Activated naive CD8-positive, alpha-beta T cell (primary cell): ENCODE results near the gene CD34.
A peak's percentile ranks its signal among the peaks of the same experiment; 100 is the strongest.

Source experiments
- H3K27ac Mint-ChIP-seq: one replicate; pipeline ENCODE4 v1.8.0; 2021; ENCODE audit warnings: mixed read lengths
- H3K27me3 Mint-ChIP-seq: one replicate; pipeline ENCODE4 v1.8.0; 2021; ENCODE audit warnings: mixed read lengths
- H3K36me3 Mint-ChIP-seq: one replicate; pipeline ENCODE4 v1.8.0; 2021; ENCODE audit warnings: mixed read lengths
- H3K4me1 Mint-ChIP-seq: one replicate; pipeline ENCODE4 v1.8.0; 2021; ENCODE audit warnings: low read depth, mixed read lengths
- H3K4me3 Mint-ChIP-seq: one replicate; pipeline ENCODE4 v1.8.0; 2021; ENCODE audit warnings: mild to moderate bottlenecking, mixed read lengths
- H3K9me3 Mint-ChIP-seq: one replicate; pipeline ENCODE4 v1.8.0; 2021; ENCODE audit warnings: low read depth, mixed read lengths

CD34 gene

GRCh38 chr1:207910591-207911354 is at the start of gene CD34:
CD34 (minus strand) TSS chr1:207911125; CDS start chr1:207911080, 45 bp downstream.
- H3K27ac Mint-ChIP-seq: peak within 1 kb of the TSS; percentile 58
- peak within 1 kb of the TSS; percentile 72 for H3K4me3 Mint-ChIP-seq
- peaks cover 31% of the 10 kb centered on the region for H3K27me3 Mint-ChIP-seq
- H3K9me3 Mint-ChIP-seq: no peaks in the 10 kb centered on the region
- peaks cover 15% of the 10 kb centered on the region for H3K4me1 Mint-ChIP-seq
- H3K36me3 Mint-ChIP-seq: no peaks in the 10 kb centered on the region

GRCh38 chr1:207960346-207960745 is 49.4 kb upstream of the CD34 start:
- Mint-ChIP-seq H3K9me3 (no peaks in the 10 kb centered on the region), H3K27ac (no peak overlapping the region), H3K27me3 (peaks cover 20% of the 10 kb centered on the region), H3K4me1 (peaks cover 9% of the 10 kb centered on the region), H3K4me3 (peak overlapping the region; percentile 76), H3K36me3 (peaks cover 2% of the 10 kb centered on the region)

- no peaks in the 10 kb centered on the region for H3K9me3 Mint-ChIP-seq
- H3K4me1 Mint-ChIP-seq: peaks cover 9% of the 10 kb centered on the region
- H3K27me3 Mint-ChIP-seq: peaks cover 20% of the 10 kb centered on the region
- peak overlapping the region; percentile 76 for H3K4me3 Mint-ChIP-seq
- peaks cover 2% of the 10 kb centered on the region for H3K36me3 Mint-ChIP-seq
- no peak overlapping the region for H3K27ac Mint-ChIP-seq
Observed at GRCh38 chr1:207959910-207960309, 49.0 kb upstream of the CD34 start.

GRCh38 chr1:207959141-207959825 is 48.4 kb upstream of the CD34 start:
- H3K36me3 Mint-ChIP-seq: peaks cover 2% of the 10 kb centered on the region
- no peaks in the 10 kb centered on the region for H3K9me3 Mint-ChIP-seq
- H3K4me3 Mint-ChIP-seq: peak overlapping the region; percentile 76
- H3K27ac Mint-ChIP-seq: no peak overlapping the region
- H3K27me3 Mint-ChIP-seq: peaks cover 21% of the 10 kb centered on the region
- H3K4me1 Mint-ChIP-seq: peaks cover 9% of the 10 kb centered on the region

GRCh38 chr1:207958376-207959139 is 47.6 kb upstream of the CD34 start:
- peaks cover 23% of the 10 kb centered on the region for H3K27me3 Mint-ChIP-seq
- peaks cover 9% of the 10 kb centered on the region for H3K4me1 Mint-ChIP-seq
- H3K4me3 Mint-ChIP-seq: peak overlapping the region; percentile 49
- peaks cover 2% of the 10 kb centered on the region for H3K36me3 Mint-ChIP-seq
- H3K9me3 Mint-ChIP-seq: no peaks in the 10 kb centered on the region
- H3K27ac Mint-ChIP-seq: no peak overlapping the region

GRCh38 chr1:207956986-207957385 is 46.1 kb upstream of the CD34 start:
- peaks cover 2% of the 10 kb centered on the region for H3K4me1 Mint-ChIP-seq
- peaks cover 2% of the 10 kb centered on the region for H3K36me3 Mint-ChIP-seq
- H3K4me3 Mint-ChIP-seq: no peak overlapping the region
- H3K27me3 Mint-ChIP-seq: peaks cover 23% of the 10 kb centered on the region
- H3K9me3 Mint-ChIP-seq: no peaks in the 10 kb centered on the region
- H3K27ac Mint-ChIP-seq: no peak overlapping the region

- peaks cover 2% of the 10 kb centered on the region for H3K36me3 Mint-ChIP-seq
- H3K9me3 Mint-ChIP-seq: no peaks in the 10 kb centered on the region
- no peaks in the 10 kb centered on the region for H3K4me1 Mint-ChIP-seq
- no peak overlapping the region for H3K4me3 Mint-ChIP-seq
- H3K27ac Mint-ChIP-seq: no peak overlapping the region
- peaks cover 17% of the 10 kb centered on the region for H3K27me3 Mint-ChIP-seq
Observed at GRCh38 chr1:207954104-207954503, 43.2 kb upstream of the CD34 start.

GRCh38 chr1:207952617-207953542 is 42.0 kb upstream of the CD34 start:
- Mint-ChIP-seq H3K9me3 (no peaks in the 10 kb centered on the region), H3K27ac (no peak overlapping the region), H3K4me3 (no peak overlapping the region), H3K27me3 (peaks cover 12% of the 10 kb centered on the region), H3K36me3 (peaks cover 2% of the 10 kb centered on the region), H3K4me1 (no peaks in the 10 kb centered on the region)

- no peak overlapping the region for H3K27ac Mint-ChIP-seq
- H3K4me3 Mint-ChIP-seq: no peak overlapping the region
Observed at GRCh38 chr1:207951652-207952051, 40.7 kb upstream of the CD34 start.

GRCh38 chr1:207950750-207951149 is 39.8 kb upstream of the CD34 start:
- Mint-ChIP-seq H3K27me3 (peaks cover 3% of the 10 kb centered on the region), H3K27ac (no peak overlapping the region), H3K4me3 (no peak overlapping the region), H3K9me3 (no peaks in the 10 kb centered on the region), H3K4me1 (no peaks in the 10 kb centered on the region), H3K36me3 (no peaks in the 10 kb centered on the region)

More at GRCh38 chr1:207951652-207952051, 40.7 kb upstream of the CD34 start:
- peaks cover 4% of the 10 kb centered on the region for H3K27me3 Mint-ChIP-seq
- no peaks in the 10 kb centered on the region for H3K4me1 Mint-ChIP-seq
- no peaks in the 10 kb centered on the region for H3K9me3 Mint-ChIP-seq
- H3K36me3 Mint-ChIP-seq: no peaks in the 10 kb centered on the region

GRCh38 chr1:207949571-207950195 is 38.8 kb upstream of the CD34 start:
- Mint-ChIP-seq H3K9me3 (no peaks in the 10 kb centered on the region), H3K36me3 (no peaks in the 10 kb centered on the region), H3K27ac (no peak overlapping the region), H3K27me3 (peaks cover 3% of the 10 kb centered on the region), H3K4me1 (no peaks in the 10 kb centered on the region), H3K4me3 (no peak overlapping the region)

GRCh38 chr1:207948536-207949250 is 37.8 kb upstream of the CD34 start:
- Mint-ChIP-seq H3K36me3 (no peaks in the 10 kb centered on the region), H3K4me1 (no peaks in the 10 kb centered on the region), H3K9me3 (no peaks in the 10 kb centered on the region), H3K27ac (no peak overlapping the region), H3K4me3 (no peak overlapping the region), H3K27me3 (peaks cover 1% of the 10 kb centered on the region)

GRCh38 chr1:207946756-207947155 is 35.8 kb upstream of the CD34 start:
- H3K27ac Mint-ChIP-seq: no peak overlapping the region
- no peaks in the 10 kb centered on the region for H3K4me1 Mint-ChIP-seq

More at GRCh38 chr1:207946756-207947155, 35.8 kb upstream of the CD34 start:
- H3K4me3 Mint-ChIP-seq: no peak overlapping the region
- peaks cover 2% of the 10 kb centered on the region for H3K27me3 Mint-ChIP-seq
- H3K36me3 Mint-ChIP-seq: no peaks in the 10 kb centered on the region
- no peaks in the 10 kb centered on the region for H3K9me3 Mint-ChIP-seq
